ENCODE measurements around the gene GAK.

- TF ChIP-seq CTCF (IDR thresholded peaks at IDR 0.05) (no peak), POLR2A (IDR thresholded peaks at IDR 0.05) (no peak)
Measured at GRCh38 chr4:844752-845232, 87.3 kb downstream of the GAK start.
